ENCODE data around the gene MRGPRX1. TPM values are rescaled to one million over a fixed set of nuclear protein-coding genes. Genes with fewer than 3 reads are reported as not detected.

Gene MRGPRX1
- polyA plus RNA-seq, 3 donors: not detected

Other genes with a start within 250 kb of the MRGPRX1 start
- 1 to 10 TPM; 8.6 to 9.6 (median 8.8) TPM for gene TMEM86A, start 240.6 kb downstream of the MRGPRX1 start, polyA plus RNA-seq (ENCODE audit: insufficient read length in 3 of 3)
- gene IGSF22, start 213.2 kb downstream of the MRGPRX1 start, polyA plus RNA-seq (ENCODE audit: insufficient read length in 3 of 3): 1 to 10 TPM; 2.4 to 3.4 (median 3.1) TPM
- gene PTPN5, start 147.6 kb downstream of the MRGPRX1 start, polyA plus RNA-seq (ENCODE audit: insufficient read length in 3 of 3): 1 to 10 TPM in 1 of 3 donors, under 1 TPM in 2; 0.46 to 1.3 (median 0.58) TPM
- not detected for gene MRGPRX2, start 121.3 kb upstream of the MRGPRX1 start, polyA plus RNA-seq (ENCODE audit: insufficient read length in 3 of 3)
- gene ZDHHC13, start 177.8 kb upstream of the MRGPRX1 start, polyA plus RNA-seq (ENCODE audit: insufficient read length in 3 of 3): 10 to 100 TPM; 15.9 to 21.5 (median 19.8) TPM